Naive thymus-derived CD4-positive, alpha-beta T cell (primary cell): ENCODE results near the gene CNOT2. TPM values are rescaled to one million over a fixed set of nuclear protein-coding genes. Genes with fewer than 3 reads are reported as not detected.

Source experiments
- ATAC-seq: fragments of 150-1000 bp; cut with Tn5 transposase; 2 replicates; pipeline ENCODE4 v1.10.0; 2021; ENCODE audit warnings: mild to moderate bottlenecking, moderate library complexity
- CTCF ChIA-PET: fragments of 350-600 bp; sonication (Branson Sonifier 250); formaldehyde crosslinking; loops from one replicate; lab custom pipeline; 2021; ENCODE audit warnings: antibody characterized with exemption; lab: Charles Lee
- POLR2A ChIA-PET: fragments of 350-600 bp; sonication (Branson Sonifier 250); formaldehyde crosslinking; loops from one replicate; lab custom pipeline; 2021; ENCODE audit warnings: antibody characterized with exemption, inconsistent platforms; lab: Charles Lee
- DNase-seq, 9 donors: peaks; one replicate each; pipeline versions ENCODE4 v3.0.0 to v3.0.0-alpha.2; 2020 to 2022; ENCODE audit warnings: mixed read lengths in 1 of 9
- H3K27ac ChIP-seq: one replicate; pipeline ENCODE4 v1.7.0; 2013; ENCODE audit warnings: mild to moderate bottlenecking, low read depth, low read length, moderate library complexity
- H3K27me3 ChIP-seq, 2 donors: one replicate each; pipeline ENCODE4 v1.7.0; 2013; ENCODE audit warnings: low read length in 2 of 2, mild to moderate bottlenecking in 2 of 2, moderate library complexity in 2 of 2; ENCODE audit not compliant: control insufficient read depth in 2 of 2, insufficient read depth in 2 of 2
- H3K36me3 ChIP-seq, 3 experiments: 1 replicate in 2 of 3; 2 replicates in 1 of 3; pipeline ENCODE4 v1.7.0; 2013; ENCODE audit warnings: low read length in 3 of 3, mild to moderate bottlenecking in 3 of 3, moderate library complexity in 1 of 3; ENCODE audit not compliant: insufficient read depth in 3 of 3, control insufficient read depth in 2 of 3
- H3K4me1 ChIP-seq, 2 donors: one replicate each; pipeline ENCODE4 v1.7.0; 2013; ENCODE audit warnings: low read length in 2 of 2, mild to moderate bottlenecking in 2 of 2, moderate library complexity in 1 of 2; ENCODE audit not compliant: control insufficient read depth in 2 of 2, insufficient read depth in 2 of 2
- H3K4me3 ChIP-seq: 2 replicates; pipeline ENCODE4 v1.7.0; 2013; ENCODE audit warnings: mild to moderate bottlenecking, low read length
- H3K9me3 ChIP-seq, 3 experiments: 1 replicate in 2 of 3; 2 replicates in 1 of 3; pipeline ENCODE4 v1.7.0; 2013; ENCODE audit warnings: low read length in 3 of 3; ENCODE audit not compliant: control insufficient read depth in 2 of 3
- H3K27ac Mint-ChIP-seq, 9 donors: one replicate each; pipeline ENCODE4 v1.8.0; 2020 to 2022; ENCODE audit warnings: mixed read lengths in 9 of 9, mild to moderate bottlenecking in 8 of 9, moderate library complexity in 5 of 9, inconsistent platforms in 2 of 9
- H3K27me3 Mint-ChIP-seq, 5 donors: one replicate each; pipeline ENCODE4 v1.8.0; 2021 to 2022; ENCODE audit warnings: mixed read lengths in 5 of 5, mild to moderate bottlenecking in 1 of 5
- H3K36me3 Mint-ChIP-seq, 5 donors: one replicate each; pipeline ENCODE4 v1.8.0; 2020 to 2022; ENCODE audit warnings: mixed read lengths in 5 of 5, mild to moderate bottlenecking in 3 of 5, inconsistent platforms in 1 of 5
- H3K4me1 Mint-ChIP-seq, 7 donors: one replicate each; pipeline ENCODE4 v1.8.0; 2020 to 2022; ENCODE audit warnings: mixed read lengths in 7 of 7, mild to moderate bottlenecking in 3 of 7, inconsistent platforms in 1 of 7
- H3K4me3 Mint-ChIP-seq, 10 donors: one replicate each; pipeline ENCODE4 v1.8.0; 2020 to 2022; ENCODE audit warnings: mild to moderate bottlenecking in 10 of 10, mixed read lengths in 10 of 10, moderate library complexity in 6 of 10, inconsistent platforms in 2 of 10
- H3K9me3 Mint-ChIP-seq, 11 donors: one replicate each; pipeline ENCODE4 v1.8.0; 2020 to 2022; ENCODE audit warnings: mixed read lengths in 11 of 11, mild to moderate bottlenecking in 4 of 11, inconsistent platforms in 1 of 11, moderate library complexity in 1 of 11
- intact Hi-C, 2 donors: fragments of 100-400 bp; cut with micrococcal nuclease; formaldehyde crosslinking; loops; one replicate each; pipeline ENCODE4 v1.15.1; 2023
- polyA plus RNA-seq, 2 donors: library from polyadenylated mRNA; unstranded; fragments of 300-500 nt; fragmentation: Illumina TruSeq; gene quantifications; one replicate each; pipeline ENCODE4 v1.2.3, GENCODE V29; 2021
- total RNA-seq, 6 experiments: library from RNA in 5 of 6; stranded (reverse) in 5 of 6; gene quantifications; 1 replicate in 5 of 6; 2 replicates in 1 of 6; pipeline ENCODE4 v1.2.3 and lab custom pipeline; 2021 to 2026

Gene CNOT2
- total and polyA plus RNA-seq, 7 experiments from 2014 or later, result 76.2 to 144 (median 116) TPM

GRCh38 chr12:70264067-70264867, 21.0 kb downstream of the CNOT2 start:
- no peak overlapping the region for H3K4me3 ChIP-seq

GRCh38 chr12:70265132-70265531, 21.9 kb downstream of the CNOT2 start:
- H3K27me3 Mint-ChIP-seq, result no peaks in the 10 kb centered on the region
- H3K36me3 Mint-ChIP-seq, result peaks cover 4 to 44% (median 33%) of the 10 kb centered on the region in 5 donors
- CTCF ChIA-PET, result no interaction called here
- H3K27me3 ChIP-seq, result no peaks in the 10 kb centered on the region
- ATAC-seq (no peak), DNase-seq (no peak)
- no peak overlapping the region for H3K27ac ChIP-seq
- intact Hi-C loops, result no loop called here
- H3K27ac Mint-ChIP-seq, result peak overlapping the region in 5 of 9 donors; percentile 8 to 84 (median 53)
- H3K9me3 Mint-ChIP-seq, result peaks cover 0 to 11% (median 0%) of the 10 kb centered on the region in 11 donors
- no peak overlapping the region for H3K4me3 ChIP-seq
- no peaks in the 10 kb centered on the region for H3K9me3 ChIP-seq
- peaks cover 23 to 25% of the 10 kb centered on the region in 2 donors for H3K4me1 ChIP-seq
- POLR2A ChIA-PET, result no interaction called here
- peak overlapping the region in 6 of 10 donors; percentile 10 to 53 (median 20) for H3K4me3 Mint-ChIP-seq
- peaks cover 36 to 95% (median 87%) of the 10 kb centered on the region in 7 donors for H3K4me1 Mint-ChIP-seq
- H3K36me3 ChIP-seq, result no peaks in the 10 kb centered on the region

More at GRCh38 chr12:70264067-70264867, 21.0 kb downstream of the CNOT2 start:
- no peaks in the 10 kb centered on the region for H3K36me3 ChIP-seq
- H3K27ac Mint-ChIP-seq, result peak overlapping the region in 5 of 9 donors; percentile 28 to 56 (median 53)
- CTCF ChIA-PET, result no interaction called here
- POLR2A ChIA-PET, result no interaction called here
- intact Hi-C loops, result no loop called here
- H3K9me3 ChIP-seq, result no peaks in the 10 kb centered on the region
- no peaks in the 10 kb centered on the region for H3K27me3 Mint-ChIP-seq
- DNase-seq (no peak), ATAC-seq (peak; percentile 47)
- peak overlapping the region in 7 of 10 donors; percentile 0 to 53 (median 30) for H3K4me3 Mint-ChIP-seq
- peaks cover 37 to 95% (median 87%) of the 10 kb centered on the region in 7 donors for H3K4me1 Mint-ChIP-seq
- H3K27me3 ChIP-seq, result no peaks in the 10 kb centered on the region
- H3K9me3 Mint-ChIP-seq, result peaks cover 0 to 11% (median 0%) of the 10 kb centered on the region in 11 donors
- H3K27ac ChIP-seq, result no peak overlapping the region
- peaks cover 4 to 44% (median 39%) of the 10 kb centered on the region in 5 donors for H3K36me3 Mint-ChIP-seq
- H3K4me1 ChIP-seq, result peaks cover 23% of the 10 kb centered on the region in 2 donors

- H3K27ac ChIP-seq, result no peak overlapping the region
- Mint-ChIP-seq H3K4me1 (peaks cover 31 to 97% (median 89%) of the 10 kb centered on the region in 7 donors), H3K4me3 (peak overlapping the region in 6 of 10 donors; percentile 6 to 57 (median 30)), H3K36me3 (peaks cover 4 to 38% (median 26%) of the 10 kb centered on the region in 5 donors), H3K9me3 (peaks cover 0 to 6% (median 0%) of the 10 kb centered on the region in 11 donors), H3K27ac (peak overlapping the region in 5 of 9 donors; percentile 6 to 39 (median 17)), H3K27me3 (no peaks in the 10 kb centered on the region)
- intact Hi-C loops, result loop anchor here in 1 of 2 donors (2.0 kb wide), 1 partner anchor 13 kb away; no protein-coding TSS in a partner anchor
- H3K4me3 ChIP-seq, result no peak overlapping the region
- POLR2A ChIA-PET, result interaction anchor here (0.7 kb wide), 1 partner anchor 8 kb away, joined by 3 read pairs; no protein-coding TSS in a partner anchor
- CTCF ChIA-PET, result no interaction called here
- no peaks in the 10 kb centered on the region for H3K27me3 ChIP-seq
- DNase-seq (no peak), ATAC-seq (no peak)
- H3K4me1 ChIP-seq, result peaks cover 23 to 43% of the 10 kb centered on the region in 2 donors
- no peaks in the 10 kb centered on the region for H3K36me3 ChIP-seq
- H3K9me3 ChIP-seq, result no peaks in the 10 kb centered on the region
These were observed 24.3 kb downstream of the CNOT2 start for GRCh38 chr12:70267550-70267949.

- H3K27me3 Mint-ChIP-seq, result no peaks in the 10 kb centered on the region
- intact Hi-C loops, result no loop called here
- H3K4me1 Mint-ChIP-seq, result peaks cover 28 to 97% (median 90%) of the 10 kb centered on the region in 7 donors
- peak overlapping the region in 2 of 9 donors; percentile 3 to 22 for H3K27ac Mint-ChIP-seq
- H3K36me3 ChIP-seq, result no peaks in the 10 kb centered on the region
- no peaks in the 10 kb centered on the region for H3K9me3 ChIP-seq
- no peak overlapping the region for H3K27ac ChIP-seq
- H3K9me3 Mint-ChIP-seq, result no peaks in the 10 kb centered on the region
- DNase-seq, result no peak
- peaks cover 4 to 35% (median 25%) of the 10 kb centered on the region in 5 donors for H3K36me3 Mint-ChIP-seq
- H3K4me3 ChIP-seq, result no peak overlapping the region
- no peaks in the 10 kb centered on the region for H3K27me3 ChIP-seq
- ChIA-PET CTCF (no interaction called here), POLR2A (no interaction called here)
- H3K4me3 Mint-ChIP-seq, result peak overlapping the region in 3 of 10 donors; percentile 3 to 31 (median 6)
- peaks cover 15 to 34% of the 10 kb centered on the region in 2 donors for H3K4me1 ChIP-seq
- no peak for ATAC-seq
These were observed 25.7 kb downstream of the CNOT2 start for GRCh38 chr12:70268972-70269371.

- no peak overlapping the region for H3K27ac Mint-ChIP-seq
These were observed 26.9 kb downstream of the CNOT2 start for GRCh38 chr12:70270108-70270507.

GRCh38 chr12:70271025-70271424, 27.8 kb downstream of the CNOT2 start:
- no peaks in the 10 kb centered on the region for H3K36me3 ChIP-seq
- intact Hi-C loops, result no loop called here
- no peaks in the 10 kb centered on the region for H3K9me3 Mint-ChIP-seq
- H3K27me3 ChIP-seq, result no peaks in the 10 kb centered on the region
- peak overlapping the region in 3 of 10 donors; percentile 12 to 42 (median 16) for H3K4me3 Mint-ChIP-seq
- peak overlapping the region in 2 of 9 donors; percentile 9 to 33 for H3K27ac Mint-ChIP-seq
- no peaks in the 10 kb centered on the region for H3K27me3 Mint-ChIP-seq
- CTCF ChIA-PET, result no interaction called here
- no peak for ATAC-seq
- H3K36me3 Mint-ChIP-seq, result peaks cover 7 to 47% (median 35%) of the 10 kb centered on the region in 5 donors
- H3K27ac ChIP-seq, result no peak overlapping the region
- no peak overlapping the region for H3K4me3 ChIP-seq
- H3K9me3 ChIP-seq, result no peaks in the 10 kb centered on the region
- DNase-seq, result no peak
- POLR2A ChIA-PET, result interaction anchor here (0.5 to 0.6 kb wide), 2 partner anchors 25 to 893 kb away, joined by 3 read pairs; no protein-coding TSS in a partner anchor
- peaks cover 26 to 98% (median 92%) of the 10 kb centered on the region in 7 donors for H3K4me1 Mint-ChIP-seq
- peaks cover 10 to 29% of the 10 kb centered on the region in 2 donors for H3K4me1 ChIP-seq

More at GRCh38 chr12:70270108-70270507, 26.9 kb downstream of the CNOT2 start:
- no peak for DNase-seq
- Histone ChIP-seq H3K9me3 (no peaks in the 10 kb centered on the region), H3K36me3 (no peaks in the 10 kb centered on the region), H3K4me1 (peaks cover 10 to 29% of the 10 kb centered on the region in 2 donors), H3K27me3 (no peaks in the 10 kb centered on the region), H3K27ac (no peak overlapping the region), H3K4me3 (no peak overlapping the region)
- Mint-ChIP-seq H3K27me3 (no peaks in the 10 kb centered on the region), H3K4me1 (peaks cover 27 to 97% (median 90%) of the 10 kb centered on the region in 7 donors), H3K9me3 (no peaks in the 10 kb centered on the region), H3K4me3 (peak overlapping the region in 1 of 10 donors; percentile 23), H3K36me3 (peaks cover 4 to 44% (median 35%) of the 10 kb centered on the region in 5 donors)
- ChIA-PET POLR2A (no interaction called here), CTCF (no interaction called here)
- ATAC-seq, result no peak
- intact Hi-C loops, result no loop called here
